HPDE6-E6E7 (cell line): ENCODE data around the gene TXLNB.
A peak's percentile ranks its signal among the peaks of the same experiment; 100 is the strongest.
"Not testable (repeated sequence)": the region's sequence is repeated elsewhere in the genome, so short reads cannot be mapped to it uniquely, and the experiment has no call there.

Experiments used
- DNase-seq: peaks from one replicate; pipeline ENCODE4 v3.0.0; 2011; ENCODE audit warnings: missing footprints; ENCODE audit errors: extremely low spot score

The TXLNB gene

GRCh38 chr6:139236105-139236504, 55.7 kb downstream of the TXLNB start:
- DNase-seq = no peak

- DNase-seq = no peak
Observed at GRCh38 chr6:139235661-139236060, 56.1 kb downstream of the TXLNB start.

GRCh38 chr6:139234193-139234592, 57.6 kb downstream of the TXLNB start:
- not testable (repeated sequence) for DNase-seq

GRCh38 chr6:139231206-139231605, 60.6 kb downstream of the TXLNB start:
- DNase-seq = no peak

- no peak for DNase-seq
Observed at GRCh38 chr6:139230391-139230840, 61.4 kb downstream of the TXLNB start.

- DNase-seq = not testable (repeated sequence)
Observed at GRCh38 chr6:139228387-139228786, 63.4 kb downstream of the TXLNB start.

- DNase-seq = no peak
Observed at GRCh38 chr6:139219746-139220145, 72.1 kb downstream of the TXLNB start.

- peak; percentile 77 for DNase-seq
Observed at GRCh38 chr6:139219271-139219729, 72.5 kb downstream of the TXLNB start.

- DNase-seq = not testable (repeated sequence)
Observed at GRCh38 chr6:139212460-139212859, 79.3 kb downstream of the TXLNB start.

- not testable (repeated sequence) for DNase-seq
Observed at GRCh38 chr6:139210766-139211165, 81.0 kb downstream of the TXLNB start.

- no peak for DNase-seq
Observed at GRCh38 chr6:139205843-139206242, 86.0 kb downstream of the TXLNB start.

GRCh38 chr6:139204978-139205377, 86.8 kb downstream of the TXLNB start:
- DNase-seq = no peak

GRCh38 chr6:139201378-139201777, 90.4 kb downstream of the TXLNB start:
- no peak for DNase-seq

GRCh38 chr6:139198529-139199288, 93.1 kb downstream of the TXLNB start:
- DNase-seq = no peak

- peak; percentile 35 for DNase-seq
Observed at GRCh38 chr6:139194740-139195139, 97.1 kb downstream of the TXLNB start.
